ENCODE data around the gene CTDSPL2.
A peak's percentile ranks its signal among the peaks of the same experiment; 100 is the strongest.
"Not testable (repeated sequence)": the region's sequence is repeated elsewhere in the genome, so short reads cannot be mapped to it uniquely, and the experiment has no call there.

CTDSPL2 gene

DNA sequence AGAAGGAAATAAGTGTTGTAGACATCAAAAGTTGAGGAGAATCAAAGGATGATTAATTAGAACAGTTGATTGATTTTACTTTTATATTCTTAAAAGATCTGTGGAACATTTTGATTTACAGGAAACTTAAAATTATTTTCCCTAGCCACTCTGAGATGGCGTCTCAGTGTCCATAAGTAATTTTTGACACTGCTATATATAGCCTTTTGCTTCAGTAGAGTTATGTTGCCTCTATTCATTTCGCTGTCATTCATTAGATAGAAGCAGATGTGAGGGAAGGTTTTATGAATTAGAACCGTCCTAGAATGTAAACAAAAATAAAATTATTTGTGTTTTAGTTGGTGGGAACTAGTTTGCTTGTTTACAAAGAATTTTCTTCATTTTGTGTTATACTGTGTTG is 58.5 kb downstream of the CTDSPL2 start:
- no peak for DNase-seq (ENCODE audit: low read depth)

DNA sequence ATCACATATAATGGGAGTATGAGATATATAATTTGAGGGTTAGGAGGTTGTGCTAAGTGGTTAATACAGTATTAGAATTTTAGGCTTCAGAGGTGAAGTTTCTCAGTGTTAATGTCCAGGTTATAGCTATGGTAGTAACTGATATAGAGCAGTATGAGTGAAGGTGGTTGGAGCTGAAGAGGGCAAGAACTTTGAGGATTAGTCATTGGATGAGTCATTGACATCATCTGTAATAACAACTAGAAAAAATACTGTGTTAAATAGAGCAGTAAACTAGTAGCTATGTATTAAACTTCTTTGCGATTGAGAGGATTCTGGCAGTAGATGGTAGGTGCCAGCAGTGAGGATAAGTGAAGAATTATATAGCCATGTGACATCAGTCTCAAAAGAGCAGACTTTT is 62.0 kb downstream of the CTDSPL2 start:
- no peak for DNase-seq (ENCODE audit: low read depth)

DNA sequence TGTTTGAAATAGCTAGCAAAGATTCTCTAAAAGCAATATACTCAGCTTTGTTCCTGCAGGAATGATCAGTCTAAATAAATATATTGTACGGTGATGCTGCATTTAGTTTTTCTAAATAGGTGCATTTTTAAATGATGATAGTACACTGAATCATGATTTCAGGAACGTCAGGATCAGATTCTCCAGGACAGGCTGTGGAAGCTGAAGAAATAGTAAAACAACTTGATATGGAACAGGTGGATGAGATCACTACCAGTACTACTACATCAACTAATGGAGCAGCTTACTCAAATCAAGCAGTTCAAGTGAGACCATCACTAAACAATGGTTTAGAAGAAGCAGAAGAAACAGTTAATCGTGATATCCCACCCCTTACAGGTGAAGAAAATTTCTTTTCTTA is 63.2 kb downstream of the CTDSPL2 start:
- DNase-seq (ENCODE audit: low read depth): no peak

DNA sequence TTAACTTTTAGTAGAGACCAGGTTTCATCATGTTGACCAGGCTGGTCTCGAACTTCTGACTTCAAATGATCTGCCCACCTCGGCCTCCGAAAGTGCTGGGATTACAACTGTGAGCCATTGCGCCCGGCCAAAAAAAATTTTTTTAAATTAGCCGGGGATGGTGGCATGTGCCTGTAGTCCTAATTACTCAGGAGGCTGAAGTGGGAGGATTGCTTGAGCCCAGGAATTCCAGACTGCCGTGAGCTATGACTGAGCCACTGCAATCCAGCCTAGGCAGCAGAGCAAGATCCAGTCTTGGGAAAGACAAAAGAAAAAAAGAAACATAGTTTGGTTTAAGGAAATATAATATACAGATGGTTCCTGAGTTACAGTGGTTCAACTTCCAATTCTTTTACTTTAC is 64.6 kb downstream of the CTDSPL2 start:
- DNase-seq (ENCODE audit: low read depth): no peak

DNA sequence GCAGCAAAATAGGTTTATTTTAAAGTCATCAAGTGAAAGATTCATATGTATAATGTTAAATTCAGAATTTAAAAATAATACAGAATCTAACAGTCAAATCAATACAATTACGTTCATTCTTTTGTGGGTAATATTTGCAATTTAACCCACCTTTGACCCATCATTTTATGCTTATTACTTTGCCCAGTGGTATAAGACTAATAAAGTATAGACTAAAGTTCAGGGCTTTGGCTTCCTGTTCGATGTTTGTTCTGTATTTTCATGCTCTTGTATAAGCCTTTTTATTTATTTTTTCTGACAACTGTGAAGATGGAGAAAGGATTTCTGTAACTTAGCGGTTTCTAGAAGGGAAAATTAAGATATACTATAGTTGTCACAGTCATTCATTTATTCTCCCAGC is 65.2 kb downstream of the CTDSPL2 start:
- DNase-seq (ENCODE audit: low read depth): no peak

DNA sequence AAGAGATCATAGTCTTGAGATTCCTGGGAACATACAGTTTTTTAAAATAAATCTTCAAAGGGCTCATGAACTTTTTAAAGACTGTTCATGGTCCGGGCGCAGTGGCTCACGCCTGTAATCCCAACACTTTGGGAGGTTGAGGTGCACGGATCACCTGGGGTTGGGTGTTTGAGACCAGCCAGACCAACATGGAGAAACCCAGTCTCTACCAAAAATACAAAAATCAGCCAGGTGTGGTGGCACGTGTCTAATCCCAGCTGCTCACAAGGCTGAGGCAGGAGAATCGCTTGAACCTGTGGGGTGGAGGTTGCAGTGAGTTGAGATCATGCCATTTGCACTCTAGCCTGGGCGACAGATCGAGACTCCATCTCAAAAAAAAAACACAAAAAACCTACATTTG is 68.1 kb downstream of the CTDSPL2 start:
- DNase-seq (ENCODE audit: low read depth): no peak

DNA sequence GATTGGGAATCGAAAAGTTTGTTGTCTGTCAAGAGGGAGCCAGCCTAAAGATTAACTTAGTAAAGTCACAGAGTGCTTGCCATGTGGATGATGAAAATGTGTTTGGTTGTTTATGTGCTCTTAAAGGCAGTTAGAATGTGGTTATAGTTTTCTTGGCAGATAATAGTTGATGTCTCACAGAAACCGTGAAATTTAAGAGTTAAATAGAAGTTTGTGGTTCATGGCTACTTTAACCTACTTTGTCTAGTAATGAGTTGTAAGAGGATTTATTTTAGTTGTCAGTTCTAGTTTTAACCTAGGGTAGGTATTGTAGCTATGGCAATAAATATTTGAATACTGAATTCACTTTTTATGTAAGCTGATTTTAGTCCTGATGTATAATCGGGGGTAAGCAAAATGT is 73.1 kb downstream of the CTDSPL2 start:
- DNase-seq (ENCODE audit: low read depth): no peak

DNA sequence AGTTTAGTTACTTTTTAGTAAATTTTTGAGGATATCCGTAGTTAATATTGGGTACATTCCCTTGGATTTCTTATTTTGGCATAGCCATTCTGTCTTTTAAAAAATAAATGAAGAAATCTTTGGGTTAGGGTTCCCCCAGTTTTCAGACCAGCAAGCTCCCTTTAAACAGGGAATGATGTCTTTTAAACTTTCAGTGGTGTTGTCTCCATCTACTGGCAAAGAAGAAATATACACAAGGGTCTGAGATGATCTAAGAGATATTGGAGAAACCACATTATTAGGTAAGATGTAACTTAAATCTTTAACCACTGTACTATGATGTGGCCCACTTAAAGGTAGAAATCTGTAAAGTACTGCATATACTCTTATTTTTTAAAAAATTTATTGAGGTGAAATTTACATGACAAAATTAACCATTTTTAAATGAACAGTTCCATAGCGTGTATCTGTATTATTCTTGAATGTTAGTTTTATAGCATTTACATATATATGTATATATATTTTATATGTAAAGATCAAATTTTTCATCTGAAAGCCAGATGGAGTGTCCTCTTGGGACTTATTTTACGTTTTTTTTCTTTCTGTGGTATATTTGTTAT is 74.4 kb downstream of the CTDSPL2 start:
- no peak for DNase-seq (ENCODE audit: low read depth)

DNA sequence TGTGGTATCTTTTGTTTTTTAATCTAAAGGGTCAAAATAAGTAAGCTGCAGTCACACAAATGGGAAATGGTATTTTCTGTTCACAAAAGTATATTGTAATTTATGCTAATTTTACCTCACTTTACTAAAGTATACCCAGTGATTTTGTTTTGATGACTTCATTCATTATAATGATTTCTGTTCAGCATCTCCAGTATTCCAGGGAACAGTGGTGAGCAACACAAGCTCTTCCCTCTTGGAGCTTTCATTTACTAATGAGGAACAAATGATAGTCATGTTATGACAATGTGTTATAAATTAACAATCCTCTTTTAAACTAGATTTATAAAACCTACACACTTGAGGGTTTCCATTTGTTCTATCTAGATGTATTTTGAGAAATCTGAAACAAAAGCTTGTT is 89.0 kb downstream of the CTDSPL2 start:
- DNase-seq (ENCODE audit: low read depth): no peak

DNA sequence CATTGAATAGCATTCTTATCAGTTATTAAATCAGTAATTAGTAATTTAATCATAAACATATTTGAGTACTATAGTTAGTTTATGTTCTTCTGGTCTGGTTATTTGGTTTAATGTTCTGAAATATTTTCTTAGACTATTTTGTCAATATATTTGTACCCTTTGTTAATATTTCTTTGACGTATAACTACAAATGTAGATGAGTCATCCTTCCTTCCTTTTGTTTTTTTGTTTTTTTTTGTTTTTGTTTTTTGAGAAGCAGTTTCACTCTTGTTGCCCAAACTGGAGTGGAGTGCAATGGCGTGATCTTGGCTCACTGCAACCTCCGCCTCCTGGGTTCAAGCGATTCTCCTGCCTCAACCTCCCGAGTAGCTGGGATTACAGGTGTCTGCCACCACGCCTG is 92.1 kb downstream of the CTDSPL2 start:
- no peak for DNase-seq (ENCODE audit: low read depth)

DNA sequence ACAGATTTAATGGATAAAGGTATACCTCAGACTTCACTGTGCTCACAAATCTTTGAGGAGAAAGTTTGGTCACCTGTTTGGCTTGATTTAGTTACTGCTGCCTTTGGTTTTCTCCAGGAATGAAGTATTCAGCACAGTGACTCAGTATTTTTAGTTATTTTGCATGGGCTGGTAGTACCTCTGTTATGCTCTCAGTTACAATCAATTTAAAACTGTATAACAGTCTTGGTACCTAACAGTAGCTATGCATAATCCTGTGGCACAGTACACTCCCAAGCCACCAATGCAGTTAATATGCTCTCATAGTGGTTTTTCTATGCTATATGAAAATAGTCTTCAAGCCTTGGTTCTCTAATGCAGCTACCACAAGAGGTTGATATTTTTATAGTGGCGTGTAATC is 97.6 kb downstream of the CTDSPL2 start:
- no peak for DNase-seq (ENCODE audit: low read depth)

DNA sequence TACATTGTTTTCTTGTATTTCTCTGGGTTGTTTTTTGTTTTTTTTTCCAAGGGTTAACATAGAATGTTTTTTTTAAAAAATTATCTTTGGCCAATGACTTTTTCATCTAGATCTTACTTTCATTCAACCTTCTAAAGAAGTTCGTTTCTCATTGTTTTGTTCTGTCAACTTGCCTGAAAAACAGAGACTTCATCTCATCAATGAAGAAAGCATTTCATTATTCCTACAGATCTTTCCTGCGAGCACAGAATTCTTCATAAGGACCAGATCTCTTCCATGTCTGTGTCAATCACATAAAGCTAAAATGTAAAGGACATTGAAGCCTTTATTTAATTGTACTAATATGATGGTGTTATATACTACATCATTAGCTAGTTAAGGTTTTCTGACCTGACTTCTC is 99.8 kb downstream of the CTDSPL2 start:
- DNase-seq (ENCODE audit: low read depth): no peak

DNA sequence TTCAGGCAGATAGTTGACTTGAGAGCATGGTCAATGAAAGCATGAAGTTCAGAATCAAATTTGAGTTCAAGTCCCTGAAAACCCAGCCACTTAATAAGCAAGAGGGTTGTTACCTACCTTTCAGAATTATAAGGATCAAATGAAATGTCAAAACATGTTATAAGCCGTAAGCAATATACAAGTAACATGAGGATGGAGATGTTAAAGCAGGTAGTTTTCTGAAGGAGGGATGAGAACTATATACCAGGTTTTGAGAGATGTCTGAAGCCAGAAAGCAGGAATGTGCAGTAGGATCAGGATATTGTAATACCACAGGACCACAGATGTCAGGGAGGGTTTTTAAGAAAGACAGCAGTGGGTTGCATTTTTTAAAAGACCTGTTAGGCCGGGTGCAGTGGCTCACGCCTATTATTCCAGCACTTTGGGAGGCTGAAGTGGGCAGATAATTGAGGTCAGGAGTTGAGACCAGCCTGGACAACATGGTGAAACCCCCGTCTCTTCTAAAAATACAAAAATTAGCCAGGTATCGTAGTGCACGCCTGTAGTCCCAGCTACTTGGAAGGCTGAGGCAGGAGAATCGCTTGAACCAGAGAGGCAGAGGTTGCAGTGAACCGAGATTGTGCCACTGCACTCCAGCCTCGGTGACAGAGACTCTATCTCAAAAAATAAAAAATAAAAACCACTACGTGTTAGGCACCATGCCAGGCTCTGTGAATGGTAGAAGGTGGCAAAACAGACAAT is 102.6 kb downstream of the CTDSPL2 start:
- DNase-seq (ENCODE audit: low read depth): no peak

DNA sequence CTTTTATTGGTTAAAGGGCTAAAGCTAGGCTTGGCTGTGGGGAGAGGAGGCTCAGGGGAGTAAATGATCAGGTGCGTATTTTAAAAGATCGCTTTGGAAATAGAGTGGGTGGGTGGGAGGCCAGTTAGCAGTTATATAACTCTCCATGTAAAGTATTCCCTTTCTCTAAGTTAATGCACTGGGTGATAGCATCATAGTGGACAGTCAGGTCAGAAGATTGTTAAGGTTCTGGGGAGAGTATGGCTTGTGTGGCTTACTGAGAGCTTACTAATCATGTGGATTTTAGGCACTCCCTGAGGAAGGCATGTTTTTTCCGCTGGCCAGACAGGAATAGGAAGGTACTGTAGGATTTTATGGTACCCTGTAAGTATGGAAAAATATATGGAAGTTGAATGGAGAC is 103.2 kb downstream of the CTDSPL2 start:
- DNase-seq (ENCODE audit: low read depth): no peak

DNA sequence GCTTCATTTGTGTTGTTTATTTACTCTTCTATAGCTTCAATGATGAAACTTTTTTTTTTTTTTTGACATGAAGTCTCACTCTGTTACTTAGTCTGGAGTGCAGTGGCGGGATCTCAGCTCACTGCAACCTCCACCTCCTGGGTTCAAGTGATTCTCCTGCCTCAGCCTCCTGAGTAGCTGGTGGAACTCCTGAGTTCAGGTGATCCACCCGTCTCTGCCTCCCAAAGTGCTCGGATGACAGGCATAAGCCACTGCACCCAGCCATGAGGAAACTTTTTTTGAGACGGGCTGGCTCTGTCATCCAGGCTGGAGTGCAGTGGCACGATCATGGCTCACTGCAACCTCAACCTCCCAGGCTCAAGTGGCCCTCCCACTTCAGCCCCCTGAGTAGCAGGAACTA is 104.8 kb downstream of the CTDSPL2 start:
- not testable (repeated sequence) for DNase-seq (ENCODE audit: low read depth)

DNA sequence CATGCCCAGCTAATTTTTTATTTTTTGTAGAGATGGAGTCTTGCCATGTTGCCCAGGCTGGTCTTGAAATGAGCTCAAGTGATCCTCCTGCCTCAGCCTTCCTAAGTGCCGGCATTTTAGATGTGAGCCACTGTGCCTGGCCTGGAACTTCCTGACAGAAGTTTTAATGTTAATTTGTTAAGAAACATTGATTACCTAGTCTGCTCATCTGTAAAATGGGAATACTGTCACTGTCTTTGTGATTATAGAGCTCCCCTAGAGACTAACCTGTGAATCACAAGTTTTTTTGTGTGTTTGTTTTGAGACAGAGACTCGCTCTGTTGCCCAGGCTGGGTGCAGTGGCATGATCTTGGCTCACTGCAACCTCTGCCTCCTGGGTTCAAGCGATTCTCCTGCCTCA is 105.3 kb downstream of the CTDSPL2 start:
- no peak for DNase-seq (ENCODE audit: low read depth)

DNA sequence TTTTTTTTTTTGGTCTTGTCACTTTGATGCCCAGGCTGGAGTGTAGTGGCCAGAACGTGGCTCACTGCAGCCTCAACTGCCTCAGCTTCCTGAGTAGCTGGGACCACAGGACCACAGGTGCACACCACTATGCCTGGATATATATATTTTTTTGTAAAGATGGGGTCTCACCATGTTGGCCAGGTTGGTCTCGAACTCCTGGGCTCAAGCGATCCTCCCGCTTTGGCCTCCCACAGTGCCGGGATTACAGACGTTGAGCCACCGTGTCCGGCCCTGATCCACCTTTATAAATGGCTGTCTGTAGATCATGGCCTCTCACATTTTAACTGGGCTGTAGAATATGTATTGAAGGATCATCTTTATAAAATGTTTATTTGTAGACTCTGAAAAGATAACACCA is 107.7 kb downstream of the CTDSPL2 start:
- no peak for DNase-seq (ENCODE audit: low read depth)

DNA sequence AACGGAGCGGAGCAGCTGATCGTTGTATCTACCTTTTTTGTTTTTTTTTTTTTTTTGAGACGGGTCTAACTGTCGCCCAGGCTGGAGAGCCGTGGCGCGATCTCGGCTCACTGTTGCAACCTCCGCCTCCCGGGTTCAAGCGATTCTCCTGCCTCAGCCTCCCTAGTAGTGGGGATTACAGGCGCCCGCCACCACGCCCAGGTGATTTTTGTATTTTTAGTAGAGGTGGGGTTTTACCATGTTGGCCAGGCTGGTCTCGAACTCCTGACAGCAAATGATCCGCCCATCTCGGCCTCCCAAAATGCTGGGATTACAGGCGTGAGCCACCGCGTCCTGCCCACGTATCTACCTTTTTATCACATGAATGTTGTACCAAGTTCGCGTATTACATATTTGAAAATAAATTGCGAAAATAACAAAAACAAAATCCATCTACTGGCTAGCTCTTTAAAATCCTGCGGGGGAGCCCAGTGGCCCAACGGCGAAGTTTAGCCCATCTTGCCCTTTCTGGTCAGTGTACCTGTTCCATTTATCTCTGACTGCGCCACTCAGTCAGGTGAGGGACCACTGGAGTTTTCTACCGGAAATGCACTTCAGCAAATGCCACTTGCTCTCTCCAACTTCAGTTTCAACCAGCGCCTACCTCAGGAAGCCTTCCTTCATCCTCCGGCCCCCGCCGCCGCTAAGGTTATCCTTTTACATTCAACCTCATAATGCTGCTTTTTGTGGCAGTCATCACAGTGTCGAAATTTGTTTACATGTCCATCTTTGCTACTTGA is 108.3 kb downstream of the CTDSPL2 start:
- peak; percentile 13 for DNase-seq (ENCODE audit: low read depth)

DNA sequence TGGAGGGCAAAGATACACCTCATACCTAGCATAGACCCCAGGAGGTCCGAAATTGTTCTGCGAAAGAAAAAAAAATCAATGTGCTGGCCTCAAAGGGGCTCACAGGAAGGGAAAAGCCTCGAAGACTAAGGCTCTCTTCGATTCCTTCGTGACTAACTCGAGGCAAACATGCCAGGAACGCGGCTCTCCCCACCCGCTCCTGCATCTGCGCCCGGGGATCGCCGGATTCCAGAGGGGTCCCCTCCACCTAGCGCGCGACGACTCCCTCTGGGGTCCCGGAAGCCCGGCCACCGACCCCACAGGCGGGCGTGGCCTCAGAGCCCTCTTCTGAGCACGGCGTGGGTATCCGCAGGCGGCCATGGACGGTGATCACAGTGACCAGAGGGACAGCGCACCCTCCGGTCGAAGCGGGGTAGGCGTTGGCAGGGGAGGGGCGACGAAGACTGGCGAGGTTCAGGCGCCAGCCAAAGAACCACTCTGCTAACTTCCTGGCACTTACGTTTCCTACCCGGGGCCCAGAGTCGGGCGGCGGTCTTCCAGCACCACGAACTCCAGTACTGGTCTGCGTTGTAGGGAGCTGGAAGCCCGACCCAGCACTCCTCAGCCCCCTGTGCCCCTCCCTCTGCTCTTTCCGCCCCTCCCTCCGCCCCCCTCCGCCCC is 109.0 kb downstream of the CTDSPL2 start:
- no peak for DNase-seq (ENCODE audit: low read depth)

DNA sequence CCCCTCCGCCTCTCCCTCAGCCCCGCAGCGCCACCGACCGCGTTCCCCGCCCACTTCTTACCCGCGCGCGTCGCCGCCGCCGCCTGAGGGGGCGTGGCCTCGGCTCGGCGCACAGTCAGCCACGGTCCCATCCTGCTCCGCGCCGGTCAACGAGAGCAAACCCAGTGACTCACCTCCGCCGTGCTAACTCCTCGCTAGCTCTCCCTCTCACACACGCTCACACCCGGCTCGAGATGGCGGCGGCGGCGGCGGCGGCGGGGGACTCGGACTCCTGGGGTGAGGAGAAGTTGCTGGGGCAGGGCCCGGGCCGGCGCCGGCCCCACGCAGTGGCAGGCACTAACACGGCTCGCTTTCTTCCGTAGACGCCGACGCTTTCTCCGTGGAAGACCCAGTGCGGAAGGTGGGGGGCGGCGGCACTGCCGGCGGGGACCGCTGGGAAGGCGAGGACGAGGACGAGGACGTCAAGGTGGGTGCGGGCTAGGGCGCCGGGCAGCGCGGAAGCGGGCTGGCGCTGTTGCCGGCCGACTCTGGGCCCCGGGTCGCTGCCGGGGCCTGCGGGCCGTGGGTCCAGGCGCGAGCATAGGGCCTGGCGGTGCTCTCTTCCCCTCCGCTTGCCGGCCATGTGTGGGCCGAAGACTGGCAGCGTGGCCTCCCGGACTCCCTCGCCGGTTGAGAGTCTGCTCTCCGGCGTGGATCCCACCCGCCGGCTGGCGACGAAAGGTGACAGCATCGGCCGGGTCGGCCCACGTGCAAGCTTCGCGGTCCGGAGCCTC is 109.7 kb downstream of the CTDSPL2 start, which contains the start of gene EIF3J:
Gene EIF3J, plus strand, starts transcription at position 186 of the 773 bp plus-strand sequence. Its CDS starts 48 bp downstream, at position 234.
- peak; percentile 92 for DNase-seq (ENCODE audit: low read depth)

DNA sequence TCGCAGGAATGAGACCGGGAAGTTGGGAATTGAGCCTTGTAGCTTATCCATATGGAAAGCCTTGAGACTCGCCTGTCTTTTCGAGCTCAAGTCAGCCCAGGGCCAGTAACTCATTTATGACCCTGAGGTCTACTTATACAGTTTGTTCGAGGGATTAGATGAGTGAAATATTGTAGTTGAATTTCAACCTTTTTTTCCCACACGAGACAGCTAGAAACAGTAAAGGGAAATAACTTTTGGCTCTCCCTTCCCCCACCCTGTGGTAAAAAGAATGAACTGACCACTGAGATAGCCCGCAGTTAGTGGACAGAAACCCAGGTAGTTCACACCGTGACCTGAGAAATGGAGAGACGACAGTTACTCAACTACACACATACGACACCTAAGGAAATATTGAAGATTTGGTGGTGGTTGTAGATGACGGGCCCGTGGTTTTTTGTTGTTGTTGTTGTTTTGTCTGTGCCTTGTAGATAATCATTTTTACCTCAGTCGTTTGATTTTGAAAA is 110.4 kb downstream of the CTDSPL2 start:
- DNase-seq (ENCODE audit: low read depth): no peak
